ENCODE data around the gene OR9Q1.

- TF ChIP-seq CTCF (conservative IDR thresholded peaks at IDR 0.05) (no peak), ZFX (IDR thresholded peaks at IDR 0.05) (no peak)
Measured at GRCh38 chr11:57978686-57979531, 44.8 kb upstream of the OR9Q1 start.

All from C4-2B (cell line).